ENCODE data around the gene CCDC27.

The CCDC27 gene

DNA sequence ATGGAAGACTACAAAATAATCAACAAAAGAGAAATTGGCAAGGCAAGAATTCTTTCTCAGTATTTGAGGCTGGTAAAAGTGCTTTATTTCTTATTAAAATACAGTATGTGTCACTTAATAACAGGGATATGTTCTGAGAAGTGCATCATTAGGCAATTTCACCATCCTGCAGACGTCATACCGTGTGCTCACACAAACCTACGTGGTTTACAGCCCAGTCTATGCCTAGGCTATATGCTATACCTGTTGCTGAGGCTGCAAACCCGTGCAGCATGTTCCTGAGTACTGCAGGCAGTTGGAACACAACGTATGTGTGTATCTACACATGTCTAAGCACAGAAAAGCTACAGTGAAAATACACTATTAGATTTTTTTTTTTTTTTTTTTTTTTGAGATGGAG, 2.7 kb upstream of the CCDC27 start:
- in situ Hi-C loops (cut with HindIII; ENCODE audit: low sequenced_read_pairs): loop anchor here (10.0 kb wide), 1 partner anchor 105 kb away; no protein-coding TSS in a partner anchor

DNA sequence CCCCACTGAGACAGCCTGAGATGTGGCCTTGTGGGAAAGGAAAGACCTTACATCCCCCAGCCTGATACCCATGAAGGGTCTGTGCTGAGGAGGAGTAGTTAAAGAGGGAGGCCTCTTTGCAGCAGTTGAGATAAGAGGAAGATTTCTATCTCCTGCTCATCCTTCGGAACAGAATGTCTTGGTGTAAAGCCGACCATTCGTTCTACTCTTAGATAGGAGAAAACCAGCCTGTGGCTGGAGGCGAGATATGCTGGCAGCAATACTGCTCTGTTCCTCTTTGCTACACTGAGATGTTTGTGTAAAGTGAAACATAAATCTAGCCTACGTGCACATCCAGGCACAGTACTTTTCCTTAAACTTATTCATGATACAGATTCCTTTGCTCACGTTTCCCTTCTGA, 1.5 kb upstream of the CCDC27 start:
- in situ Hi-C loops (cut with HindIII; ENCODE audit: low sequenced_read_pairs): no loop called here

DNA sequence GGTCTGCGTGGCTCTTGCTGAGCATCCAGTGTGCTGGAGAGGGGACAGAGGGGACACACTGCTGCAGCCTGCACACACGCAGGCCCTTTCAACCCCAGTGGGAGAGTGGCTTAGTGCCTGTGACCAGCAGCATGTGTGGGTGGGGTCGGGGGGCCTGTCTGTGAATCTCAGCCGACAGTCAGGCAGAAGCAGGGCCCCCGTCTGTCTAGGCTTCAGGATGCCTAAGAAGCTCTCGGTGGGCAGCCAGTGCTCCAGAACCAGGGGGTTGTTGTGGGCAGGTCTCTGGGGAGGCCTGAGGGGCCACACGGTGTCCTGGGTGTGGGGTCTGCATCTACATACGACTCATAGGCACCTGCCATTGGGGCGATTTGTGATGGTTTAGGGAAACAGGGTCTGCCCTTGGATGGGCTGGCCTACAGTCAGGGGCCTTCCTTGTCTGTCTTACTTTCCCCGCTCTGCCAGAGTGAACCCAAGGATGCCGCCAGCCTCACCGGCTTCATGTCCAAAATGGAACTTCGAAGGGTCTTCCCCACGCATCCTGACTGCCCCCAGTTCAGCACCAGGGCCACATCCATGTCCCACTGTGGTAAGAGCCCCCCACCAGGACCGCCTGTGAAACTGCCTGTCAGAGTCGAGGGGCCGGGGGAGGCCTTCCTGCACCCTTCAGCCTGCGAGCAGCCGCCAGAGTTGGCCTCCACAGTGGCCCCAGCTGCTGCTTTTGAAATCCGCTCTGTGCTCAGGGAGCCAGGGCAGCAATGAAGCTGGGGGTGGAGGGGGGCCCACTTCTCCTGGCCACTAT, 1.6 kb downstream of the CCDC27 start:
- in situ Hi-C loops (cut with HindIII; ENCODE audit: low sequenced_read_pairs): no loop called here

DNA sequence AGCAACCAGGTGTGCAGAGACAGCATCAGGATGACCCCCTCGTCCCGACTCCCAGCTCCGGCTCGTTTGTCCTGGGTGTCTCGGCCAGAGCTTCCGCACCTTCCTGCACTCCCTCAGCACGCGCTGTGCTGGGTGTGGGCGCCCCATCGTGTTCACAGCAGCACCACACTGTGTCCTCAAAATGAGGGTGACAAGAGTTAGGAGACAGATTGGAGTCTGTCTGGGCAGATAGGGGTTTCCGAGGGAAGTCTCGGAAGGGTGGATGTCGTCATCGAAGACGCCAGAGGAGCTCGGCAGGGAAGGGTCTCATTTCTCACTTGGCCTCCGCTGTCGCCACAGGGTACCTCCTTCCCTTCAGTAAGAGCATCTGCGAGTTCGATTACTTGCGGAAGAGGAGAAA, 4.1 kb downstream of the CCDC27 start:
- in situ Hi-C loops (cut with HindIII; ENCODE audit: low sequenced_read_pairs): no loop called here

DNA sequence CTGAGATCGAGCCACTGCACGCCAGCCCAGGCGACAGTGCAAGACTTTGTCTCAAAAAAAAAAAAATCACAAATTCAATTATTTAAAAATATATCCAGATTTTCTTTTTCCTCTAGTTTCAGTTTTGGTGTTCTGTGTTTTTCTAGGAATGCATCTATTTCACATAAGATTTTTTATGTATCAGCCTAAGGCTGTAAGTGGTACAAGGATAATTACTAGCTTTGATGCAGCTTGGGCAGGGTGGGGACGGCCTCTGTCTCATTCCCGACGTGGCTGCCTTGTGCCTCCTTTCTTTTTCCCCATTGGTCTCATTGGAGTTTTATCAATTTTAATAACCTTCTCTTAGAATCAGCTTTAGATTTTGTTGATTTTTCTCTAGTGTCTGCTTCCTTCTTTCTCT, 6.9 kb downstream of the CCDC27 start:
- in situ Hi-C loops (cut with HindIII; ENCODE audit: low sequenced_read_pairs): no loop called here

DNA sequence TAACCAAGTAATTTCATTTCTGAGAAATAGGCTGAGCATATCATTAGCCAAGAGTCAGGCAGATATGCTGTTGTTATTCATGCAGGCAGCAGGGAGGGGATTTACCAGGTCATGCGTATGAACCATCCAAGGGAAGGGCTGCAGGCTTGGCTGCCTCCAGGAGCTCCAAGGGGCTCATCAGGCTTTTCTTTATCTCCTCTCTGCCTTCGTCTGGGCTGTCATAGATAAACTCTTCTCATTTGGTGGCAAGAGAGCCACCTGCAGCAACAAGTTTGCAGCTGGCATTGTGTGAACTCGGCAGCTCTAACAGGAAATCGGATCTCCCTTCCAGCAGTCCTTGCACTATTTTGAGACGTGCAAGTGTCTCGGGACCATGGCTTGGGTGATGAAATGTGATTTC, 7.5 kb downstream of the CCDC27 start:
- in situ Hi-C loops (cut with HindIII; ENCODE audit: low sequenced_read_pairs): no loop called here

DNA sequence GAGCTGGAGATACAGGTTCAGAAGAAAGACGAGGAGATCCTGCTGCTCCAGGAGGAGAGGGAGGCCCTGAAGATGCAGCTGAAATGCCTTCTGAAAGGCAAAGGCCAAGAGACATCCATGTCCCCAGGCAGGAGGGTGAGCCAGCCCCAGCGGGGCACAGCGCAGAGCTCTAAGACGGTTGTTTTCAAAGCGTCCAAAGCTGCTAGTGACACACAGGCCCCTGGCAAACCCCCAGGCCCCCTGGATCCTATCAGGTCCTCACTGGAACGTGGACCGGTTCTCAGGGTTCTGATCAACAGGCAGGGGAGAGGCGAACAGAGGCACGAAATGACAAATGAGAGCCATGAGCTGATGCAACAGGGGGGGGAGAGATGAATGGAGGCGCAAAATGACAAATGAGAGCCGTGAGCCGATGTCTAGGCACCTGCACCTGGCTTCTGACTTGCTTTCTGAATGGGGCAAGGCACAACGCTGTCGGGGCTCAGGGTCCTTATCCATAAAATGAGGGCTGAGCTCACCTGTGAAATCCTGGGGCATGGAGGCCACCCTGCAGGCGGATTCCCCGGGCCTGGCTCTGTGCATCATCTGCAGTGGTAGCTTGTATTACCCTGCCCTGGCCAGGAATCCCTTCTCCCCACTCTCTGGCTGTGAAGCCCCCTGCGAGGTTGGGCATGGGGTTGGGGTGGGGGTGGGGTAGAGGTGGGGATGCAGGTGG, 9.2 kb downstream of the CCDC27 start:
- in situ Hi-C loops (cut with HindIII; ENCODE audit: low sequenced_read_pairs): no loop called here

DNA sequence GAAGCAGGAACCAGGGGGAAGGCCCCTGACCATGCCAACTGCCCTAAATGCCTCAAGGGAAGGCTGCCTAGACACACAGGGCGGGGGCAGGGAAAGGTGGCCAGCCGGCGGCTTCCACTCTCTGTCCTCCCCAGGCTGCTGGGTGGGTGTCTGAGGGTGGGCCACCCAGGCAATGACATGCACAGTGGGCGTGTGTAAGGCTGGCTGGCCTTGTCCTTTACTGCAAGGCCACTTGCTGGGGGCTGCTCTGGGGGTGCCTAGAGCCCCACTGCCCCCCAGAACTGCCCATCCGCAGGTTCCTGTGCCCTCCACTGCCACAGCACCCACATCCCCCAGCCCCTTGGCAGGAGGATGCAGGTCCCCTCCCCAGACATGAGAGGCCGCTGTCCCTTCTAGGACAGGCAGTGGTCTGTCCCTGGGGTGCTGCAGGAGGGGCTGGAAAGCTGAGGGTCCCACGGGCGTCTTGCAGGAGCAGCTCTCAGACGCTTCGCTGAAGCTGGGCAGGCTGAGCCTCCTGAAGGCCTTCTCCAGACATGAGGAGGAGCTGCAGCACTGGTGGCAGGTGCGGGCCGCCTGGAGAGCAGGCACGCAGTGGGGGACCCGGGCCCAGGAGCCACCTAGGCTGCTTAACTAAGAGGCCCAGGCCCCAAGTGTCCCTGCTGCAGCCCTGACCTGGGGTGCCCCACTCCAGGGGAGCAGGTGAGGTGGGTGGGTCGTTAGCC, 10.1 kb downstream of the CCDC27 start:
- in situ Hi-C loops (cut with HindIII; ENCODE audit: low sequenced_read_pairs): no loop called here

DNA sequence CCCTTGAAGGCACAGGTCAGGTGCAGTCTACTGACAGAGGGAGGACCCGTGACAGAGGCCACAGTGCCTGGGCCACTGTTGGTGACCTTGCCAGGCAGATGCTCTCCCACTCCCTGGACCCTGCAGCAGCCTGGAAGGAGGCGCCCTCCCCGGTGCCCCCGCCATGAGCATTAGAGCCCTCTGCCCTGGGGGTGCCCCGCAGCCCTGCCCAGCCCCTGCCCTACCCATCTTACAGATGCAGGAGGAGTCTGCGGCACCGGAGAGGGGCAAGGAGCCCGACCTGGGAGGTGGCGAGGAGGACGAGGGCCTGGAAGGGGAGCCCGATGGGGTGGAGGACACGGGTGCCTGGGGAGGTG, 10.6 kb downstream of the CCDC27 start:
- in situ Hi-C loops (cut with HindIII; ENCODE audit: low sequenced_read_pairs): no loop called here

DNA sequence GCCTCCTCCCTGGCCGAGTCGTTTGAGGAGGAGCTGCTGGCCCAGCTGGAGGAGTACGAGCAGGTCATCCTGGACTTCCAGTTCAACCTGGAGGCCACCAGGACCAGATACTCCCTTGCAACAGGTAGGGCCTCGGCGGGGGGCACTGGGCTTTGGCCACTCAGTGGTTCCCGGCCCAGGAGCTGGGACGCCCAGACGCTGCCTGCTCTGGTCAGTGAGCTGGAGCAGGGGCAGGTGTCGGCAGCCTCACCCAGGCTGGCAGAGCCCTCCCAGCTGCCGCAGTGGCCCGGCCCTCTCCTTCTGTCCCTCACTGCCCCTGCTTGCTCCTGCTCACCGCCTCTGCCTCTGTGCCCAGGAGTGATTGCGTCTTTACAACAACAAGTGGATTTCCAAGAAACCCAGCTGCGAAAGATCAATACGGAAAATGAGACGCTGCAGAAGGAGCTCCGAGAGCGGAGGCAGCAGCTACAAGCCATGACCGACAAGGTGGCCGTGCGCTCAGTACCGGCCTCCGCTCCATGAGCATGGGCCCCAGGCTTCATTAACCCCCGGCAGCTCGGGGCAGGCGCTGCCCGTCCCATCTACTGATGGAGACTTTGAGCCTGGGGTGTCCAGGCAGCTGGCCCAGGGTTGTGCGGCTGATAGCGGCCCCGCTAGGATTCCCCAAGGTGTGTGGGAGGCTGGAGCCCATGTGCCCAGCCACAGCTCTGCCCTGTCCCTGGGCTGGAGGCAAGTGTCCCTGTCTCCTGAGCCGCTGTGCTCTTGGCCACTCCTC, 11.3 kb downstream of the CCDC27 start:
- in situ Hi-C loops (cut with HindIII; ENCODE audit: low sequenced_read_pairs): no loop called here

DNA sequence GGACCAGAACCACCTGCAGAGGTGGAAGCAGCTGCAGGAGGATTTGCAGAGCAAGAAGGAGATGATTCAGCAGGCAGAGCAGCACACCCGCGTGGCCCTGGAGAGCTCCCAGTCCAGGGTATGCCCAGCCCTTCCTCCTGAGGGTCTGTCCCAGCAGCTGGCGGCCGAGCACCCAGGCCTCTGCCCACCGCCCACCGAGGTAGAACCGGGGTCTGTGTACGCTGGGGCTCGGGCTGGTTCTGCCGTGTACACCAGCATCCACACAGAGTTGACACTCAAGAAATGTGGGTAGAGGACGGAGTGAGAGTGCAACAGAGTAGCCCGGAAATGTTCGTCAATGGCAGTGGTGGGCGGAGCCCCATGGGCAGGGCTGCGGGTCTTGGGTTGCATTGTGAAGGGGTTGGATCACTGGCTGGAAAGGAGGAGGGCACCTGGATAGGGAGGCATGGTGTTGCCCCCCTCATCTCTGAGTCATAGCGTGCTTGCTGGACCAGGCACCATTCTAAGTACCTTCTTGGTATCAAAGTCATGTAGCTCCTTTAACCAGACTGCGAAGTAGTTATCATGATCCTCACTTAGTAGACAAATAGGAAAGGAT, 15.2 kb downstream of the CCDC27 start:
- in situ Hi-C loops (cut with HindIII; ENCODE audit: low sequenced_read_pairs): no loop called here

DNA sequence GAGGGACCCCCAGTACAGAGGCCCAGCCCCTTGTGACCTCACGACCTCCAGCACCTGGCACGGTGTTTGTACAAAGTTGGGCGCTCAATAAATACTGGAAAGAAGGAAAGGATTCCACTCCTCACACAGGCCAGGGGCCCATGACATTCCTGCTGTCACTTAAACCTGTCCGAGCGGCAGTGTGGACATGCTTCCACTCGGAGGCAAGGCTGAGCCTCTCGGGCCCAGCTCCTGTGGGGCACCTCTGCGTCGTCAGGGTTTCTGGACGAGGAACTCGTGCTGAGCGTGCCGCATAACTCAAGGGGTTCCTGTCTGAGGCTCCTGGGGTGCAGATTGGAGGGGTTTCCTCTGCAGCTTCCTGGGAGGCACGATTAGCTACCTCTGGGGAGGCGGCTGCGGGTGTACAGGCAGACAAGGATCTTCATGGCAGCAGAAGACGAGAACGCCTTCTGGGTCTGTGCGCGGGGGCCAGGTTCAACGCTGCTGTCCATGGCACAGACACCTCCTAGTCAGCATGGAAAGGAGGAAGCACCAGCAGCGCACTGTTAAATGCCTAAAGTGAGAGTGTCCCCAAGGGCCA, 16.7 kb downstream of the CCDC27 start:
- in situ Hi-C loops (cut with HindIII; ENCODE audit: low sequenced_read_pairs): no loop called here

DNA sequence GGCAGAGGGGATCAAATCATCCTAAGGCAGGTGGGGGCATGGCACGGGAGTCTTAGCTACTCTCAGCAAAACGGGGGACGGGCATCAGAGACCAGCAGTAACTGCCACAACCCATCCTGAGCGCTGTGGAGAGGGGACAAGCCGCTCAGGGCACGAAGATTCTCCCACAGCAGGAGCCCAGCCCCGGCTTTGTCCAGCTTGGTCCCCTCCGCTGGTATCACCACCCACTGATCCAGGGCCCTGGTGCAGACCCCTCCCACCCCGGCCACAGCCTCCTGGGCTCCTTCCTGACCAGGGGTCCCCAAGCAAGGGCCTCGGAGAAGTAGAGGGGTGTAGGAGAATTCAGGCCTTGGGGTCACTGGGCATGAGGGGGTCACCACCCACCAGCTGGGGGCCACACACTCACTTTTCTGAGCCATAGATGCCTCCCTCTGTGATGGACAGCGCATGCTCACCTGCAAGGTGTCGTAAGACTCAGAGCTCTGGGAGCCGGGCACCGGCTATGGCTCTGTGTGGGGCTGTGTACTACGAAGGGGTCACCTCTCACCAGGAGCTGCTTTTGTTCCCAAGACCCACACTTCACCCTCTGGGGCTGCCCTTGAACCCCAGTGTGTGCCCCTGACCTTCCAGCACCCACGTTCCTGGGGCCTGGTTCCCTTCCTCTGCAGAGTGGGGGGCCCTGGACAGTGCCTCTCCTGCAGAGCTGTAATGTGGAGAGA, 18.0 kb downstream of the CCDC27 start:
- in situ Hi-C loops (cut with HindIII; ENCODE audit: low sequenced_read_pairs): loop anchor here (5.0 kb wide), 1 partner anchor 47 kb away; no protein-coding TSS in a partner anchor

DNA sequence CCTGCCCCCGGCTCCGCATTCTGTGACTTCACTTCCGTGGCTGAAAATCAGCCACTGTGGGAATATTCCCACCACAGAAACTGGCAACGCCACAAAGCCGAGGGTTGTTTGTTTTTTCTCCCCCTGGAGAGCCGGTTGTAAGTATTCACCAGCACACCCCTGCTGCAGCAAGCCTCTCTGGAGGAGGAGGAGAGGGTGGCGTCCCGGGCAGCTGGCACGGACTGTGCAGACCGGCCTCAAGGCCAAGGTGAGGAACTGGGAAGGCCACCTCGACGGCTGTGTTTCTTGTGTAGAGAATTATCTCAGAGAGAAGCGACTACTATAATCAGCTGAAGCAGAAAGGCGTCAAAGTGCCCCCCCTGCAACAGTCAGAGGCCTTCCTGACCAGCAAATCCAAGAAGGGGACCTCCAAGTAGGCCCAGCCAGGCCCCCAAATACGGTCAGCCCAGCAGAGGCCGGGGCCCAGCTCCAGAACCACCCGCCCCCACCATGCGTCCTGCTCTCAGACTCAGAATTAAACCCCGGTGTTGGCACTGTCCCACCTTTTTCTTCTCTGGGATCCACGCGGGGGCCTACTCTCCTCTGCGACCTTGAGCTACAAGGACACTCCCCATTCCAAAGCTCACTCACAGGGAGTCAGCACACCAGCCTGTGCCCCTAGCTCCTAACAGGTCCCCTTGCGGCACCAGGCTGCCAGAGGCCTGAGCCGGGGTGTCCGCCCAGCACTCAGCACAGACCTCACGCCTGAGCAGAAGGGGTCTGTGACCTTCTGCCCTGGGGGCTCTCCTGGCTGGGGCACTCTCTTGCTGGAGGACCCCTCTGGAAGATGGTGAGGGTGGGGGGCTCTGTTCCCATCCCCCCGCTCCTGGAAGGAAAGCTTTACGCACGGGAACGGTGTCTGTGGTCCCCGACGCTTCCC, 19.1 kb downstream of the CCDC27 start:
- in situ Hi-C loops (cut with HindIII; ENCODE audit: low sequenced_read_pairs): loop anchor here (5.0 kb wide), 1 partner anchor 46 kb away; no protein-coding TSS in a partner anchor

DNA sequence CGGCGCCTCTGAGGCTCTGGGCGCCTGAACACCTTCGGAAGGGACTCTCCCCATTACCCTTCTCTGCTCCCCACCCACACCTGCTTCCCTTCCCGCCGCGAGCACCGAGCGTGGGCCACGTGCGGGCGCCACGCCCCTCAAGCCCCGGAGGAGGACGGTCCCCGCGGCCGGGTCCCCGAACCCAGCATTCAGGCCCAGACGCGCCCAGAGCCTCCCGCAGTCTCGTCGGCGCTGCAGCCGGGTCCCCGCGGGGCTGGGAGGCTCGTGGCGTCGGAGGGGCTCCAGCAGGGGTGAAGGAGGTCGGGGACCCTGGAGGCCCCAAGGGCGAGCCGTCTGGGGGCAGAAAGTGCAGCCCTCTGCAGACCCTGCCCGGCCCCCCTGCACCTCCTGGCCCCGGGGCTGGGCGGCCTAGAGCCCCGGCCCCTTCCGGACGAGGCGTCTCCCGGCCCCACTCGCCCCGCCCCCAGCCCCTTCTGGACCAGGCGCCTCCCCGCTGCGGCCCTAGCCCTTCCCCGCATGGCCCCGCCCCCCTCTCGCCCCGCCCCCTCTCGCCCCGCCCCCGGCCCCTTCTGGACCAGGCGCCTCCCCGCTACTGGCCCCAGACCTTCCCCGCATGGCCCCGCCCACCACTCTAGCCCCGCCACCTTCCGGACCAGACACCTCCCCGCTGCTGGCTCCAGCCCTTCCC, 19.9 kb downstream of the CCDC27 start:
- in situ Hi-C loops (cut with HindIII; ENCODE audit: low sequenced_read_pairs): loop anchor here (5.0 kb wide), 1 partner anchor 45 kb away; no protein-coding TSS in a partner anchor

DNA sequence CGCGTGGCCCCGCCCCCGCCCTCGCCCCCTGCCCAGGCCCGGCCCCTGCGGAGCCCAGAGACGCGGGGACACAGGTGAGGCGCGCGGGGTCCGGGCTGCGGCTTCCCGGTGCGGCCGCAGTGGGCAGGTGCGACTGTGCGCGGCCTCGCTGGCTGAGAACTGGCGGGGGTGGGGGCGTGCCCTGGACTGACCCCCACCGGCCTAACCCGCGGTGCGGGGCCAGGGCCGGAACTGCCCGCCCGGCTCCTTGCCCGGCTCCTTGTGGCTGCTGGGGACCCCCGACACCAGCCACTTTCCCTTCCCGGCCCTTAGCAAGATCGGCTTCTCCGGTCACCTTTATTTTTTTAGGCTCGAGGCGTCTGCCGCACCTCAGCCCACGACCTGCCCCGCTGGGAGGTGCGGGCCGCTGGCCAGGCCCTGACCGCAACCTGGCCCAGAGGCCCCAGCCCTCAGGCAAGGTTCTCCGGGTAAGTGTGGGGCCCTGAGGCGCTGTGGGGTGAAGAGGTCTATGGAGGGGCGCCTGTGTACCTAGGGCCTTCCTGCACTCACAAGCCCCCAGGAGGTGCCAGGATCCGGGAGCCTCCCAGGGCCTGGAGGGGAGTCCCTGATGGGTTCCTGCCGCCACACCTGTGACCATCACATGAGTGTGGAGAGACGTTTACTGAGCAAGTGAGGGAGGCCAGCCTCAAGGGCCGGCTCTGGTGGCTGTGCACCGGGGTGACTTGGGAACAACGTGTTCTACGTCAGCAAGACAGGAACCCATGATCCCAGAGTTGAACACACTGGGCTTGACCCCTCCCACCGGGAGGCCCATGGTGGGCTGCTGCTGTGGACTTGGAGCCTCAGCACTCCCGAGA, 20.7 kb downstream of the CCDC27 start, which contains the start of gene SMIM1:
TSS of gene SMIM1 (plus strand) at position 35 of the 857 bp plus-strand sequence. CDS start 2,625 bp downstream, outside the sequence.
- in situ Hi-C loops (cut with HindIII; ENCODE audit: low sequenced_read_pairs): loop anchor here (5.0 kb wide), 1 partner anchor 44 kb away; no protein-coding TSS in a partner anchor

Measured in endothelial cell of hepatic sinusoid (primary cell).